ENCODE results near the gene CDKN2B-AS1.
"Not testable (repeated sequence)": the region's sequence is repeated elsewhere in the genome, so short reads cannot be mapped to it uniquely, and the experiment has no call there.

Gene CDKN2B-AS1

DNA sequence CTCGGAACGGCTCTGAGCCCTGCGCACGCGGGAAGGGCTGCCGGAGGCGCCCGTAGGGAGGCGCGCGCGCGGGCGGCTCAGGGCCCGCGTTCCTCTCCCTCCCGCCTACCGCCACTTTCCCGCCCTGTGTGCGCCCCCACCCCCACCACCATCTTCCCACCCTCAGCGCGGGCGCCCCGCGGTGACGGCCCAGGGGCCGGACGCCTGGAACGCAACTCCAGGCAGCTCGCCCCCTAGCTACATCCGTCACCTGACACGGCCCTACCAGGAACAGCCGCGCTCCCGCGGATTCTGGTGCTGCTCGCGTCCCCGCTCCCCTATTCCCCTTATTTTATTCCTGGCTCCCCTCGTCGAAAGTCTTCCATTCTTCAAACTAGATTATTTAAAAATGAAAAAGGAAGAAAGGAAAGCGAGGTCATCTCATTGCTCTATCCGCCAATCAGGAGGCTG, at the start of gene CDKN2B-AS1:
Gene CDKN2B-AS1 (plus strand): TSS at position 236 of the 450 bp plus-strand sequence.
- peak; percentile 54 for DNase-seq

- no peak for DNase-seq
Measured at GRCh38 chr9:21945606-21946005, 49.0 kb upstream of the CDKN2B-AS1 start.

GRCh38 chr9:21958833-21959232, 35.8 kb upstream of the CDKN2B-AS1 start:
- no peak for DNase-seq

GRCh38 chr9:21959268-21959667, 35.3 kb upstream of the CDKN2B-AS1 start:
- not testable (repeated sequence) for DNase-seq

- no peak for DNase-seq
Measured at GRCh38 chr9:21961569-21961968, 33.0 kb upstream of the CDKN2B-AS1 start.

DNA sequence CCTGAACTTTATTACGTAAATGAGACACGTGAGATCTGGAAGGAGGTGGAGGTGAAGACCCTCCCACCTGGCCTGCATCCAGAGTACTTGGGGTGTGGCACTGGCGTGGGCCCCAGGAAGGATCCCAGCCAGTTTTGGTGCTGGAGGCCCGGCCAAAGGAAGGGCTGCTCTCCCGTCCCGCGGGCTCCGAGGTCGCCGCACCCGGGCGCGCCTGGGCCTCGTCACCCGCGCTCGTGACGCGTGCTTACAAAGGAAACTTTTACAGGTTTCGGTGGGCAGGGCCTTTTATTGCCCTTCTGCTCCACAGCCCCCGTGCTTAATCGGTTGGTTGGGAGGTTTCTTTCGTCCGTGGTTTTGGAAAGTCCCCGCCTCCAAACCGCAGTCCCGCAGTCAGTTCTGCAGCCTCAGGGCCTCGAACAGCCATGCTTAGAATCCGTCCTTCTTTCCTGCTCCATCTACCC, 29.6 kb upstream of the CDKN2B-AS1 start:
- DNase-seq = peak; percentile 73

- DNase-seq = peak; percentile 58
Measured at GRCh38 chr9:21965401-21965951, 29.1 kb upstream of the CDKN2B-AS1 start.

GRCh38 chr9:21966140-21966851, 28.3 kb upstream of the CDKN2B-AS1 start:
- DNase-seq = no peak

GRCh38 chr9:21967169-21967568, 27.4 kb upstream of the CDKN2B-AS1 start:
- no peak for DNase-seq

DNA sequence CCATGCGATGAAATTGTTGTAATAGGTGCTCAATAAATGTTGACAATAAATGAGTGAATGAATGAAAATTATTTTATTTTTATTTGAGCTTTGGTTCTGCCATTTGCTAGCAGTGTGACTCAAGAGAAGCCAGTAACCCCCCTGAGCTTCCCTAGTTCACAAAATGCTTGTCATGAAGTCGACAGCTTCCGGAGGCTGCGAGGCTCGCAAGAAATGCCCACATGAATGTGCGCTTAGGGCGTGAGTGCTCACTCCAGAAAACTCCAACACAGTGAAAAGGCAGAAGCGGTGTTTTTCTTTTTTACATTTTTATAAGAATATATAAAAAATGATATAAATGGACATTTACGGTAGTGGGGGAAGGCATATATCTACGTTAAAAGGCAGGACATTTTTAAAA, 26.9 kb upstream of the CDKN2B-AS1 start:
- DNase-seq = no peak

- DNase-seq = no peak
Measured at GRCh38 chr9:21968331-21969010, 26.1 kb upstream of the CDKN2B-AS1 start.

- DNase-seq = no peak
Measured at GRCh38 chr9:21969011-21969940, 25.3 kb upstream of the CDKN2B-AS1 start.

DNA sequence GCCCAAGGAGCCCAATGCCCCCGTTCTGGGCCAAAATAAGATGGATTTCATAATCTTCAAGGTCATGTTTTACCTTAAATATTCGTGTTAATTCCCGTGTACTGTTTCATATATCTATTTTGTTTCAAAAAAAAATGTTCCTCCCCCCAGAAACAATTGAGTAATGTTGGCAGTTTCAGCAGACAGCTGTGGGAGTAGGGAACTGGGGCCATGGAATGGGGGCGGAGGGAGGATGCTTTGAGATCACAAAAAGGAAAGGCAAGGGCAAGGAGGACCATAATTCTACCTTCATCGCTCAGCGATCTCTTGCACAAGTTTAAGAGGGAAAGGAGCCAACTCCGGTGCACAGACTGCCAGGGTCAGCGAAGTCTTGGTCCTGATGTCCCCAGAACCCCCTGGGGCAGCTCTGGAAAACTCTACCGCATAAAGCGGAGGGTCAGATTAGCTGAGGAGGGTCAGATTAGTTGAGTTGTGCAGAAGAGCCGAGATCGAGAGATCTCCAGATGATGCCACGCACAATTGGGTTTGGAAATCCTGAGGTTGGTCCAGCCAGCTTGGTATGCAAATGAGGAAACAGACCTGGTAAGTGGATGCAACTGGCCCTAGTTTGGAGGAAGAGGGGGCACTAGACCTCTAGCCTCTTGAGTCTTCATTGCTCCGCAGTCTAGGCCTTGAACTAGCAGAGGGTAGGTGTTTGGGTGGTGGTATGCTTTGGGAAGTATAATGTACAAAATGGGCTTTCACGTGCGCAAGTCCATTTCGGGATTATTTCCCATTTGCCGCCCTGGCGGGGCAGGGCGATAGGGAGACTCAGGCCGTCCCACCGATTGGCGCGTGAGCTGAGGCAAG, 24.4 kb upstream of the CDKN2B-AS1 start:
- no peak for DNase-seq

DNA sequence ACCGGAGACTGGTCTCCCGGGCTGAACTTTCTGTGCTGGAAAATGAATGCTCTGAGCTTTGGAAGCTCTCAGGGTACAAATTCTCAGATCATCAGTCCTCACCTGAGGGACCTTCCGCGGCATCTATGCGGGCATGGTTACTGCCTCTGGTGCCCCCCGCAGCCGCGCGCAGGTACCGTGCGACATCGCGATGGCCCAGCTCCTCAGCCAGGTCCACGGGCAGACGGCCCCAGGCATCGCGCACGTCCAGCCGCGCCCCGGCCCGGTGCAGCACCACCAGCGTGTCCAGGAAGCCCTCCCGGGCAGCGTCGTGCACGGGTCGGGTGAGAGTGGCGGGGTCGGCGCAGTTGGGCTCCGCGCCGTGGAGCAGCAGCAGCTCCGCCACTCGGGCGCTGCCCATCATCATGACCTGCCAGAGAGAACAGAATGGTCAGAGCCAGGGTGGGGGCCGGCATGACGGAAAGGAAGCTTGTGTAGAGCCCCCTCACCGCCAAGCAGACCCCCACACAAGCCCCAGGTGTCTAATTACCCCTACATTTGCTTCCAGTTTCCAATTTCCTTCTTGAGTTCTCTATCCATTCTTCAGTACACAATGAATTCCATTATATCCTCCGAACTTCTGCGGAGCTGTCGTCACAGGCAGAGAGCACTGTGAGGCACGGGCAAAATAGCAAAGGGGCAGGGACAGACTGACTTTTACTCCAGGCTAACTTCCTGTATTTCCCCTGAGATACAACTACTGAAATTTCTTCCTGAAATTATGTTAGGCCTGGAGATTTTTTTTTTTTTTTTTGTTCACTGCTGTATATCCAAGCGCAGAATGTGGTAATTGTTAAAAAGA, 23.6 kb upstream of the CDKN2B-AS1 start:
- no peak for DNase-seq

GRCh38 chr9:21972361-21972760, 22.2 kb upstream of the CDKN2B-AS1 start:
- no peak for DNase-seq

GRCh38 chr9:21974343-21974721, 20.3 kb upstream of the CDKN2B-AS1 start:
- no peak for DNase-seq

GRCh38 chr9:21974722-21975409, 19.7 kb upstream of the CDKN2B-AS1 start:
- DNase-seq = peak; percentile 40

DNA sequence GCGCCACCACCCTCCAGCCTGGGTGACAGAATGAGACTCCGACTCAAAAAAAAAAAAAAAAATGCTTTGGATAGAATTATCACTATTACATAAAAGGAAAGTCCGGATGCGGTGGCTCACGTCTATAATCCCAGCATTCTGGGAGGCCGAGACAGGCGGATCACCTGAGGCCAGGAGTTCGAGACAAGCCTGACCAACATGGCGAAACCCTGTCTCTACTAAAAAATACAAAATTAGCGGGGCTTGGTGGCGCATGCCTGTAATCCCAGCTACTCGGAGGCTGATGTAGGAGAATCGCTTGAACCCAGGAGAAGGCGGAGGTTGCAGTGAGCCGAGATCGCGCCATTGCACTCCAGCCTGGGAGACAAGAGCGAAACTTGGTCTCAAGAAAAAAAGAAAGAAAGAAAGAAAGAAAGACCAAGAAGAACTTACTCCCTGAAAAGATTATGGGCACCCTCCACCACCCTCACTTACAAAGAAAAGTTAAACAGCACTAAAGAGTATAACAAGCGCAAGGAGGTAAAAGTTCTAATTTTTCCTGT, 18.2 kb upstream of the CDKN2B-AS1 start:
- DNase-seq = no peak

- DNase-seq = no peak
Measured at GRCh38 chr9:21982391-21982790, 12.2 kb upstream of the CDKN2B-AS1 start.
